NCI-H2029 (cell line): Measurements from ENCODE around the gene DDX47.
A peak's percentile ranks its signal among the peaks of the same experiment; 100 is the strongest.
"Not testable (repeated sequence)": the region's sequence is repeated elsewhere in the genome, so short reads cannot be mapped to it uniquely, and the experiment has no call there.

Source experiments
- DNase-seq: peaks from one replicate; lab custom pipeline; 2025; lab: John Stamatoyannopoulos, UW

DDX47 gene

GRCh38 chr12:12796928-12797793, 16.0 kb upstream of the DDX47 start:
- DNase-seq, result no peak

GRCh38 chr12:12797794-12798152, 15.4 kb upstream of the DDX47 start:
- no peak for DNase-seq

- DNase-seq, result no peak
These were observed 14.7 kb upstream of the DDX47 start for GRCh38 chr12:12798480-12798879.

DNA sequence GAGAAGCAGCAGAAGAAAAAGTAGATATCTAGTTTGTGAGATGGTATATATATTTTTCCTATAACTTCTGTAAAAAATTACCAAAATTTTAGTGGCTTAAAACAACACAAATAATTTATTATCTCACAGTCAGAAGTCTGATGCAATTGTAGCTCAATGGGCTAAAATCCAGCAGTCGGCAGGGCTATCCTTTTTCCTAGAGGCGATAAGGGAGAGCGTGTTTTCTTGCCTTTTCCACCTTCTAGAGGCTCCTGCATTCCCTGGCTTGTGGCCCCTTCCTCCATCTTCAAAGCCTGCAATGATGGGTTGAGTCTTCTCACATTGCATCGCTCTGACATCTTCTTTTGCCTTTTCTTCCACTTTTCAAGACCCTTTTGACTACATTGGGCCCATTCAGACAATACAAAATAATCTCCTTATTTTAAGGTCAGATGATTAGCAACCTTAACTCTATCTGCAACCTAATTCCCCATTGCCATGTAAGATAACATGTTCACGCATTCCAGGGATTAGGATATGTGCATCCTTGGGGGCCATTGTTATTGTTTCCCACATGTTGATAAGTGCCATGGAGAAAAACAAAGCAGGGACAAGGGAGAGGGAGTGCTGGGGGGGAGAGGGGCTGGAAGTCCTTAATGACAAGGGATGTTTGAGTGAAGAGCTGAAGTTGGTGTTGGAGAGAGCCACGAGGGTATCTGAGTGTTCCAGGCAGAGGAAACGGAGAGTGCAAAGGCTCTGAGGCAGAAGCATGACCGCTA, 13.8 kb upstream of the DDX47 start:
- no peak for DNase-seq

GRCh38 chr12:12800406-12801180, 12.6 kb upstream of the DDX47 start:
- DNase-seq, result no peak

DNA sequence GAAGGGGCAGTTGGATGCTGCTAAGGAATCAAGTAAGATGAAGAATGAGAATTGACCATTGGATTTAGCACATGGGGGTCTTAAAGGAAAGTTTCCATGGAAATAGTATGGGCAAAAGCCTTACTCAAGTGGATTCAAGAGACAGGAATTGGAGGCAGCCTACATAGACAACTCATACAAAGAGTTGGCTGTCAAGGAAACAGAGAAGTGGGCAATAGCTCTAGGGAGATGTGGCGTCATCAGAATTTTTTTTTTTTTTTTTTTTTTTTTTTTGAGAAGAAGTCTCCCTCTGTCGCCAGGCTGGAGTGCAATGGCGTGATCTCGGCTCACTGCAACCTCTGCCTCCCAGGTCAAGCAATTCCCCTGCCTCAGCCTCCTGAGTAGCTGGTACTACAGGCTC, 11.5 kb upstream of the DDX47 start:
- not testable (repeated sequence) for DNase-seq

GRCh38 chr12:12803186-12803585, 10.0 kb upstream of the DDX47 start:
- peak; percentile 98 for DNase-seq

- no peak for DNase-seq
These were observed 9.1 kb upstream of the DDX47 start for GRCh38 chr12:12804011-12804410.

- no peak for DNase-seq
These were observed 8.7 kb upstream of the DDX47 start for GRCh38 chr12:12804432-12804886.

- DNase-seq, result no peak
These were observed 6.2 kb upstream of the DDX47 start for GRCh38 chr12:12806784-12807516.

DNA sequence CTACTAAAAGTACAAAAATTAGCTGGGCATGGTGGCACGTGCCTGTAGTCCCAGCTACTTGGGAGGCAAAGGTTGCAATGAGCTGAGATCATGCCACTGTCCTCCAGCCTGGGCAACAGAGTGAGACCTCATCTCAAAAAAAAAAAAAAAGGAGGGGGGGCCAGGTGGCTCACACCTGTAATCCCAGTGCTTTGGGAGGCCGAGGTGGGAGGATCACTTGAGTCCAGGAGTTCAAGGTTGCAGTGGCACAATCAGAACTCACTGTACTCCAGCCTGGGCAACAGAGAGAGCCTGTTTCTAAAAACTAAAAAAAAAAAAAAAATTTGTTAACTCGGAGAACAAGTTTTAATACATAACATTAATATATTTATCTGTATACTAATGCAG, 5.6 kb upstream of the DDX47 start:
- not testable (repeated sequence) for DNase-seq

- DNase-seq, result peak; percentile 78
These were observed 5.0 kb upstream of the DDX47 start for GRCh38 chr12:12807970-12808702.

DNA sequence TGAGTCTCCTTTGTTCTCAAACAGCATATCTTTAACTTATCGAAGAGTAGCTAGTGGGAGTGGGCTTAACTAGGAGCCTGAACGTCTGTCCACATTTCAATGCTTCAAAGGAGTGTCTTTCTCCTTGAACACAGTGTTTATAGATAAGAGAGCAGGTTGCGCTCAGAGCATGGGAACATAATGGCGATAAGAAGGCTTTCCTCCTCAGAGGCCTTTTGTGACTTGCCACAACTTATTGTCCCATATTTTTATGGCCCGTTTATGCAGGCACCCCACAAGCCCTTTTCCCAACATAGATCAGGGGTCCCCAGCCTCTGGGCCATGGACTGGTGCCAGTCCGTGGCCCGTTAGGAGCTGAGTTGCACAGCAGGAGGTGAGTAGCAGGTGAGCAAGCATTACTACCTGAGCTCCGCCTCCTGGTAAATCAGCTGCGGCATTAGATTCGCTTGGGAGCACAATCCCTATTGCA, 2.6 kb upstream of the DDX47 start:
- DNase-seq, result peak; percentile 73

DNA sequence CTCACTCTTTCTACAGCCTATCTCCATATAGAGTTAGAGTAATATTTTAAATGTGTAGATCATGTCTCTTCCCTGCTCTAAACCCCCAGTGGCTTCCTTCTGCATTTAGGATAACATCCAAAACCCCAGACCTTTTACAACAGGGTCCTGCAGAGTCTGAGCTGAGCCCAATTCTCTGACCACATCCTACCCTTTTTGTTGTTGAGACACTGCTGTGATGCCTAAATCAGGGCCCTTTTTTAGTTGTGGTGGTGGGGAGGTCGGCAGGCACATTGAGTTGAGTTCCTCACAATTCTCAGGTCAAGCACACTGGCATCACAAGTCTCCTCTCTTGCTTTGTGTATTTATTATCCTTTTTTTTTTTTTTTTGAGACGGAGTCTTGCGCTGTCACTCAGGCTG, 1.8 kb upstream of the DDX47 start:
- DNase-seq, result no peak

GRCh38 chr12:12812174-12812573, 972 bp upstream of the DDX47 start:
- no peak for DNase-seq

GRCh38 chr12:12812618-12813119, 477 bp upstream of the DDX47 start:
- DNase-seq, result no peak

- no peak for DNase-seq
These were observed 4.5 kb downstream of the DDX47 start for GRCh38 chr12:12817616-12818015.

- DNase-seq, result no peak
These were observed 5.6 kb downstream of the DDX47 start for GRCh38 chr12:12818701-12819100.

DNA sequence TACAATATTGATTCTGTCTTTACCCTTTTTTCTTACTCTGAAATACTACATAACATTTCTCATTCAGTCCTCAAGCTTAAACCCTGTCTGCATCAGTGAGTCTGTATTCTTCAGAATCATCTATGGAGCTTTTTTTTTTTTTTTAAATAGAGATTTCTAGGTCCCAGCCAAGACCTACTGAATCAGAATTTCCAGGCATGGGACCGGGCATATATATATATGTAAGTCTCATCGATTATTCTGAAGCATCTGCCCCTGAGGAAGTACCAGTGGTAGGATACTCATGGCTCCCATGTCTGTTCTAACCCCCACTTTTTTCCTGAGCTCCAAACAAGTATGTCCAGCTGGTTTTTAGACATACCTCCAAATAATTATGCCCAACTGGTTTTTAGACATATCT, 6.1 kb downstream of the DDX47 start:
- no peak for DNase-seq

DNA sequence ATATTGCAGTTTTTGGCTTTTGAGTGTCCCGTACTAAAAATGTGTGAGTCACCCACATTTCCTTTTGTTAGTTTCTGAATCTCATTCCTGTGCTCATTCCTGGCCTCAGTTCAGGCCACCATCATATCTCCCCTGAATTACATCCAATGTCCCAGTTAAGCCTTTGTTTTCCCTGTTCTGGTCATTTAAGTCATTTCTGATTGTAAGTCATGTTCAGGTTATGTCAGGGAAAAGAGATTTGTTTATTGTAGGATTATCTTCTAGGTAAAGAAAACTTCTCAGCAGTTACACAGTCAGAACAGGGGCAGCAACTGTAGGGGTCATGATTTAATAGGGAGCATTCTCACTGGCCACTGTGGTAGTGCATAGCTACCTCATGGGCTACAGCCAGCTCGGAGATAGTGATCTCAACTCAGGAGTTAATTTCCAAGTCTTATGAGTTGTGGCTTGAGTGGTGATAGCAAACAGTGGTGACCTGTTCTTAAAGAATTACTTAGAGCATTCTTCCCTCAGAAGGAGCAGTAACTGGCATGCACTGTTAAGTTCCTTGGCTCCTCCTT, 6.7 kb downstream of the DDX47 start:
- DNase-seq, result no peak
